ENCODE measurements around the gene PRKG1. TPM values are rescaled to one million over a fixed set of nuclear protein-coding genes. Genes with fewer than 3 reads are reported as not detected.

PRKG1 gene
- total RNA-seq, 1 experiment from 2014 or later, result 16.5 TPM

DNA sequence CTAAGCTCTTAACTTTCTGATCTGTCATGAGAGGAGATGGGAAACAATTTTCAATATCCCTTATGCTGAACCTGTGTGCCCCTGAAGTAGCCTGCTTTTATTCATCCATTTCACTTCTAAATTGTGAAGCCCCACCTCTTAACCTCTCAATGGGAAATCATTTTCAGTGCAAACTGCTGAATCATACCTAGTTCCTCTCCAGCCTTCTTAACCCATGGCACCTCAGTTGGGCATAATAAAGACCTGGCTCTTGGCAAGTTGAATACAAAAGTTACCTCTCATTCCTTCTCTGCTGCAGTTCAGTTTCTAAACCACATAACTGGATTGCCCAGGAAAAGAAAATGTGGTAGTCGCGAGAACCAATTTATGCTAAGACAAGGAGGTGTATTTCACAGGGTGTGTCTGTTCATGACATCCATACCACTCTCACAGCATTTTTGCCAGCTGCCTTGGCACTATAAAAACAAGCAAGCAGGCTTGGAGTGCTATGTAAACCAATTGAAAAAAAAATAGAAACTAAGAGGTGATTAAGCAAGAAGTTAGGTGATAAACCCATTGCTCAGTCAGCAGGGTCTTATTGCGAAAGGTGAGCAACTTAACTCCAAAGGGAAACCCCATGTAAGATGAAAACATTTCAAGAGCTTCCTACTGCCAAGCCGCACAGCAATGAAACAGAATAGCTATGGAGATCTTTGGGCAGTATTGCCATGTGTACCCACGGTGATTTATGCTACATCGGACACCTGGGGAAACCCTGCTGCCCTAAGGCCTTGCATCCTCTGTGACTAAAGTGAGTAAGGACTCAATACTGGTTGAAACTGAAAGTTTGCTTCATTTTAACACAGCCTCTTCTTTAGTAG, 1182.8 kb downstream of the PRKG1 start:
- ATAC-seq, result no peak
- no peaks in the 10 kb centered on the region for H3K27me3 Mint-ChIP-seq (ENCODE audit: low read depth)

GRCh38 chr10:52257692-52258075, 1183.4 kb downstream of the PRKG1 start:
- ChIA-PET POLR2A (no interaction called here), CTCF (no interaction called here)
- DNase-seq (ENCODE audit: low spot score) (no peak), ATAC-seq (no peak)
- H3K36me3 Mint-ChIP-seq, result no peaks in the 10 kb centered on the region
- H3K4me1 Mint-ChIP-seq, result peaks cover 19% of the 10 kb centered on the region
- no peak overlapping the region for H3K27ac Mint-ChIP-seq
- no peak overlapping the region for H3K4me3 Mint-ChIP-seq
- no peaks in the 10 kb centered on the region for H3K27me3 Mint-ChIP-seq (ENCODE audit: low read depth)
- H3K9me3 Mint-ChIP-seq, result no peaks in the 10 kb centered on the region
- TF ChIP-seq, protein P1, sequence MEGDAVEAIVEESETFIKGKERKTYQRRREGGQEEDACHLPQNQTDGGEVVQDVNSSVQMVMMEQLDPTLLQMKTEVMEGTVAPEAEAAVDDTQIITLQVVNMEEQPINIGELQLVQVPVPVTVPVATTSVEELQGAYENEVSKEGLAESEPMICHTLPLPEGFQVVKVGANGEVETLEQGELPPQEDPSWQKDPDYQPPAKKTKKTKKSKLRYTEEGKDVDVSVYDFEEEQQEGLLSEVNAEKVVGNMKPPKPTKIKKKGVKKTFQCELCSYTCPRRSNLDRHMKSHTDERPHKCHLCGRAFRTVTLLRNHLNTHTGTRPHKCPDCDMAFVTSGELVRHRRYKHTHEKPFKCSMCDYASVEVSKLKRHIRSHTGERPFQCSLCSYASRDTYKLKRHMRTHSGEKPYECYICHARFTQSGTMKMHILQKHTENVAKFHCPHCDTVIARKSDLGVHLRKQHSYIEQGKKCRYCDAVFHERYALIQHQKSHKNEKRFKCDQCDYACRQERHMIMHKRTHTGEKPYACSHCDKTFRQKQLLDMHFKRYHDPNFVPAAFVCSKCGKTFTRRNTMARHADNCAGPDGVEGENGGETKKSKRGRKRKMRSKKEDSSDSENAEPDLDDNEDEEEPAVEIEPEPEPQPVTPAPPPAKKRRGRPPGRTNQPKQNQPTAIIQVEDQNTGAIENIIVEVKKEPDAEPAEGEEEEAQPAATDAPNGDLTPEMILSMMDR (IDR thresholded peaks at IDR 0.05), result no peak
- TF ChIP-seq GTF2I (CRISPR knock-in tag; conservative IDR thresholded peaks at IDR 0.05), result no peak
- no peak for TF ChIP-seq PREB (CRISPR knock-in tag; IDR thresholded peaks at IDR 0.05; ENCODE audit: borderline replicate concordance)
- no peak for TF ChIP-seq NFATC4 (CRISPR knock-in tag; IDR thresholded peaks at IDR 0.05)
- no peak for TF ChIP-seq ETV6 (CRISPR knock-in tag; IDR thresholded peaks at IDR 0.05)
- TF ChIP-seq ZNF423 (CRISPR knock-in tag; IDR thresholded peaks at IDR 0.05), result no peak
- TF ChIP-seq, protein P2, sequence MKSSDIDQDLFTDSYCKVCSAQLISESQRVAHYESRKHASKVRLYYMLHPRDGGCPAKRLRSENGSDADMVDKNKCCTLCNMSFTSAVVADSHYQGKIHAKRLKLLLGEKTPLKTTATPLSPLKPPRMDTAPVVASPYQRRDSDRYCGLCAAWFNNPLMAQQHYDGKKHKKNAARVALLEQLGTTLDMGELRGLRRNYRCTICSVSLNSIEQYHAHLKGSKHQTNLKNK (CRISPR knock-in tag; IDR thresholded peaks at IDR 0.05), result no peak
- TF ChIP-seq NR3C1 (CRISPR knock-in tag; conservative IDR thresholded peaks at IDR 0.05; ENCODE audit: low read depth), result no peak
- no peak for TF ChIP-seq ZNF121 (CRISPR knock-in tag; IDR thresholded peaks at IDR 0.05)

More for the DNA sequence above, 1182.8 kb downstream of the PRKG1 start:
- no peak for DNase-seq (ENCODE audit: low spot score)
- TF ChIP-seq, protein P1 (IDR thresholded peaks at IDR 0.05), result no peak
- peak; percentile 33; the same call in 1 of the 2 replicates for TF ChIP-seq NFE2L1 (CRISPR knock-in tag; IDR thresholded peaks at IDR 0.05)
- ChIA-PET POLR2A (no interaction called here), CTCF (no interaction called here)
- Mint-ChIP-seq H3K4me1 (peaks cover 19% of the 10 kb centered on the region), H3K4me3 (no peak overlapping the region), H3K9me3 (no peaks in the 10 kb centered on the region), H3K27ac (peak overlapping the region; percentile 19; the same call in 1 of the 2 replicates), H3K36me3 (no peaks in the 10 kb centered on the region)

GRCh38 chr10:52258799-52259425, 1184.6 kb downstream of the PRKG1 start:
- H3K27me3 Mint-ChIP-seq (ENCODE audit: low read depth), result no peaks in the 10 kb centered on the region
- no peak for DNase-seq (ENCODE audit: low spot score)
- H3K9me3 Mint-ChIP-seq, result no peaks in the 10 kb centered on the region
- no peaks in the 10 kb centered on the region for H3K36me3 Mint-ChIP-seq
- H3K4me3 Mint-ChIP-seq, result no peak overlapping the region
- peak overlapping the region; percentile 41; the same call in 1 of the 2 replicates for H3K27ac Mint-ChIP-seq
- peaks cover 20% of the 10 kb centered on the region for H3K4me1 Mint-ChIP-seq
- POLR2A ChIA-PET, result no interaction called here
- no peak for ATAC-seq
- no peak for TF ChIP-seq ARID4B (CRISPR knock-in tag; IDR thresholded peaks at IDR 0.05; ENCODE audit: borderline replicate concordance)
- TF ChIP-seq, protein P3, sequence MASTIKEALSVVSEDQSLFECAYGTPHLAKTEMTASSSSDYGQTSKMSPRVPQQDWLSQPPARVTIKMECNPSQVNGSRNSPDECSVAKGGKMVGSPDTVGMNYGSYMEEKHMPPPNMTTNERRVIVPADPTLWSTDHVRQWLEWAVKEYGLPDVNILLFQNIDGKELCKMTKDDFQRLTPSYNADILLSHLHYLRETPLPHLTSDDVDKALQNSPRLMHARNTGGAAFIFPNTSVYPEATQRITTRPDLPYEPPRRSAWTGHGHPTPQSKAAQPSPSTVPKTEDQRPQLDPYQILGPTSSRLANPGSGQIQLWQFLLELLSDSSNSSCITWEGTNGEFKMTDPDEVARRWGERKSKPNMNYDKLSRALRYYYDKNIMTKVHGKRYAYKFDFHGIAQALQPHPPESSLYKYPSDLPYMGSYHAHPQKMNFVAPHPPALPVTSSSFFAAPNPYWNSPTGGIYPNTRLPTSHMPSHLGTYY (CRISPR knock-in tag; IDR thresholded peaks at IDR 0.05), result no peak
- CTCF ChIA-PET, result no interaction called here

Measured in WTC11 (cell line).